Glutamatergic neuron (in vitro differentiated cells): ENCODE results near the gene FCN3. TPM values are rescaled to one million over a fixed set of nuclear protein-coding genes. Genes with fewer than 3 reads are reported as not detected.

Source experiments
- DNase-seq: peaks from one replicate; pipeline ENCODE4 v3.0.0; 2022
- H3K27ac Mint-ChIP-seq: one replicate; pipeline ENCODE4 v1.8.0; 2020; ENCODE audit warnings: mild to moderate bottlenecking, mixed read lengths, inconsistent platforms; ENCODE audit not compliant: unreplicated experiment
- H3K27me3 Mint-ChIP-seq: one replicate; pipeline ENCODE4 v1.8.0; 2020; ENCODE audit warnings: mild to moderate bottlenecking, moderate library complexity, mixed read lengths, inconsistent platforms; ENCODE audit not compliant: unreplicated experiment
- H3K36me3 Mint-ChIP-seq: one replicate; pipeline ENCODE4 v1.8.0; 2020; ENCODE audit warnings: mild to moderate bottlenecking, mixed read lengths, inconsistent platforms; ENCODE audit not compliant: unreplicated experiment
- H3K4me1 Mint-ChIP-seq: one replicate; pipeline ENCODE4 v1.8.0; 2020; ENCODE audit warnings: mild to moderate bottlenecking, low read depth, mixed read lengths, inconsistent platforms; ENCODE audit not compliant: unreplicated experiment
- H3K4me3 Mint-ChIP-seq: one replicate; pipeline ENCODE4 v1.8.0; 2020; ENCODE audit warnings: mild to moderate bottlenecking, mixed read lengths, inconsistent platforms; ENCODE audit not compliant: unreplicated experiment
- H3K9me3 Mint-ChIP-seq: one replicate; pipeline ENCODE4 v1.8.0; 2020; ENCODE audit warnings: mild to moderate bottlenecking, moderate library complexity, mixed read lengths, inconsistent platforms; ENCODE audit not compliant: unreplicated experiment
- CTCF ChIP-seq: fragments of 200-600 bp; sonication (generic); IDR thresholded peaks from one replicate; pipeline ENCODE4 v1.5.0; 2021; ENCODE audit not compliant: partially characterized antibody, unreplicated experiment
- total RNA-seq: library from RNA; stranded (reverse); fragmentation: NEBNext Ultra II Directional; extraction: Animal tissue kit (Norgen Biotek cat#: 25700); gene quantifications from one replicate; pipeline ENCODE4 v1.2.1, GENCODE V29; 2021; ENCODE audit not compliant: unreplicated experiment

Gene FCN3
- total RNA-seq, 1 donor from 2014 or later: not detected

- no peak for TF ChIP-seq CTCF
- H3K4me3 Mint-ChIP-seq: no peak overlapping the region
- peaks cover 14% of the 10 kb centered on the region for H3K27me3 Mint-ChIP-seq
- H3K27ac Mint-ChIP-seq: no peak overlapping the region
- DNase-seq: no peak
- no peaks in the 10 kb centered on the region for H3K36me3 Mint-ChIP-seq
- peaks cover 13% of the 10 kb centered on the region for H3K4me1 Mint-ChIP-seq
- H3K9me3 Mint-ChIP-seq: peaks cover 2% of the 10 kb centered on the region
Measured at GRCh38 chr1:27397110-27397509, 22.5 kb upstream of the FCN3 start.

- Mint-ChIP-seq H3K4me1 (peaks cover 23% of the 10 kb centered on the region), H3K27ac (no peak overlapping the region), H3K27me3 (peaks cover 12% of the 10 kb centered on the region), H3K36me3 (no peaks in the 10 kb centered on the region), H3K9me3 (peaks cover 2% of the 10 kb centered on the region), H3K4me3 (no peak overlapping the region)
- peak; percentile 96 for TF ChIP-seq CTCF
- DNase-seq: peak; percentile 81
Measured at GRCh38 chr1:27395441-27396195, 21.0 kb upstream of the FCN3 start.

DNA sequence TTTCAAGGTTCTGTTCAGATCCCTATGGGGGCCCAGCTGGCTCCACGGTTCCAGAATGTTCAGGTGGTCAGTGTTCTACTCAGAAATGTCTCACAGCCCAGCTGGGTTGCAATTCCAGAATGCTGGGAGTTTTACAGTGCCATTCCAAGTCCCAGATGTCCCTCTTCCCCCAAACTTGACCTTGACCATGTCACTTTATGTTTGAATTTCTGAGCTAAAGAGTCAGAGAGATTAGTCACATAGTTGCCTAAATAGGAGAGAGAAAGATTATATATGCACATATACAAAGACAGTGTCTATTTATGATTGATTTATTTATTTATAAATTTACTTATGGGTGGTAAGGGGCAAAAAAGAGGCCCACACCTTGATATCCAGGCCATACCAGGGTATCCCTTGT, 20.3 kb upstream of the FCN3 start:
- TF ChIP-seq CTCF: no peak
- Mint-ChIP-seq H3K4me3 (no peak overlapping the region), H3K4me1 (peaks cover 21% of the 10 kb centered on the region), H3K27ac (no peak overlapping the region), H3K9me3 (no peaks in the 10 kb centered on the region), H3K36me3 (no peaks in the 10 kb centered on the region), H3K27me3 (peaks cover 10% of the 10 kb centered on the region)
- DNase-seq: no peak

- Mint-ChIP-seq H3K27me3 (peaks cover 10% of the 10 kb centered on the region), H3K27ac (no peak overlapping the region), H3K4me1 (peaks cover 20% of the 10 kb centered on the region), H3K4me3 (no peak overlapping the region), H3K9me3 (no peaks in the 10 kb centered on the region), H3K36me3 (no peaks in the 10 kb centered on the region)
- DNase-seq: no peak
- no peak for TF ChIP-seq CTCF
Measured at GRCh38 chr1:27394282-27394658, 19.6 kb upstream of the FCN3 start.

DNA sequence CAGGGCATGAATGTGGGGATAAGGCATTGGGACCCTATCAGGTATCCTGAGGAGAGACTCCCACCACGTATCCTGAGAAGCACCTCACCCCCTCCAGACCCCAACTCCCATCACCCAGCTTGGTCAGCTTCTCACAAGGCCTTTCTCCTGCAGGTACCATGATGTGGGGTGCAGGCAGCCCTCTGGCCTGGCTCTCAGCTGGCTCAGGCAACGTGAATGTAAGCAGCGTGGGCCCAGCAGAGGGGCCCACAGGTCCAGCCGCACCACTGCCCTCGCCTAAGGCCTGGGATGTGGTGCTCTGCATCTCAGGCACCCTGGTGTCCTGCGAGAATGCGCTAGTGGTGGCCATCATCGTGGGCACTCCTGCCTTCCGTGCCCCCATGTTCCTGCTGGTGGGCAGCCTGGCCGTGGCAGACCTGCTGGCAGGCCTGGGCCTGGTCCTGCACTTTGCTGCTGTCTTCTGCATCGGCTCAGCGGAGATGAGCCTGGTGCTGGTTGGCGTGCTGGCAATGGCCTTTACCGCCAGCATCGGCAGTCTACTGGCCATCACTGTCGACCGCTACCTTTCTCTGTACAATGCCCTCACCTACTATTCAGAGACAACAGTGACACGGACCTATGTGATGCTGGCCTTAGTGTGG, 19.1 kb upstream of the FCN3 start:
- no peaks in the 10 kb centered on the region for H3K9me3 Mint-ChIP-seq
- H3K27me3 Mint-ChIP-seq: peaks cover 10% of the 10 kb centered on the region
- H3K27ac Mint-ChIP-seq: no peak overlapping the region
- TF ChIP-seq CTCF: no peak
- no peak for DNase-seq
- no peak overlapping the region for H3K4me3 Mint-ChIP-seq
- H3K4me1 Mint-ChIP-seq: peaks cover 15% of the 10 kb centered on the region
- H3K36me3 Mint-ChIP-seq: no peaks in the 10 kb centered on the region
